Sciatic nerve (tissue), 2 donors: ENCODE measurements around the gene PDE6B. TPM values are rescaled to one million over a fixed set of nuclear protein-coding genes. Genes with fewer than 3 reads are reported as not detected.
"Not testable (repeated sequence)": the region's sequence is repeated elsewhere in the genome, so short reads cannot be mapped to it uniquely, and the experiment has no call there.

ENCODE experiments used
- ATAC-seq: fragments of 200-7000 bp; cut with Tn5 transposase; one replicate; pipeline ENCODE4 v1.9.1; 2020; ENCODE audit warnings: mild to moderate bottlenecking, moderate library complexity
- DNase-seq: peaks from one replicate; pipeline ENCODE4 v3.0.0-alpha.2; 2020; ENCODE audit warnings: low spot score
- intact Hi-C: fragments of 100-400 bp; cut with DNase I; formaldehyde crosslinking; loops from one replicate; pipeline ENCODE4 v1.14.2; 2022
- total RNA-seq: library from RNA; stranded (reverse); fragmentation: NEBNext Ultra II Directional; extraction: Animal tissue kit (Norgen Biotek cat#: 25700); gene quantifications from one replicate; pipeline ENCODE4 v1.2.1, GENCODE V29; 2021
- donor health status: DM: no; HTN: no; CAD: no.
- donor health status: DM: no; HTN: no; CAD: no.

PDE6B gene
- total RNA-seq, 1 donor from 2014 or later: 2.5 TPM

DNA sequence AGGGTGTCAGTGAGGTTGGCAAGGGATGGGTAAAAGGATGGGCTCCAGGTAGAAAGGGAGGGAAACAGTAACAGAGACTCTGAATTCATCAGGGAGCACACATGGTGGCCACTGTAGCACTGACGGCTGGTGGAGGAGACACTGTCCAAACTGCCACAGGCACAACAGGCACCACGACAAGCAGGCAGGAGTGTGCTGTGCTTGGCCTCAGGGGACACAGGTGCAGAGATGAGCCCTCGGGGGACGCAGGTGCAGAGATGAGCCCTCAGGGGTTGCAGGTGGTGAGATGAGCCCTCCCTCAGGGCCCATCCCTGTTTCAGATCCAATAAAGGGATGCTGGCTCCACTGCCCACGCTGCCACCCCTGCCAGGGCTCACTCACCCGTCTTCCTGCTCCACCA, 7.6 kb downstream of the PDE6B start:
- intact Hi-C loops: no loop called here
- ATAC-seq (no peak), DNase-seq (no peak)

DNA sequence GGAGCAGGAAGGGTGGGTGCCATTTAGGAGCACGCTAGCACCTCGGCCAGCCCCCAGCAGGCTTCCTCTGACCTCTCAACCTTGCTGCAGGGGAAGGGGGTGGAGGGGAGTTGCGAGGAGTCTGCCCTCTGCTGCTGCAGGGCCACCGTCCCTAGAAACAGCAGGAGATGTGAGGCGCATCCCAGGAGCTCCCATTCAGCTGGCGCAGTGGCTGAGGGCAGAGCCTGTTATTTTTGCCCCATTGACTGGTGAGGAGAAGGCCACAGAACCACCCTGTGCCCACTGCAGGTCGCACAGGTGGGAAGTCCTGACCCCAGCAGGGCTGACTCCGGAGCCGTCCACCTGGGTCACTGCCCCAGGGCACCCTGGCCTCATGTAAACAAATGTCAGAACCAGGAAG, 8.0 kb downstream of the PDE6B start:
- intact Hi-C loops: no loop called here
- DNase-seq (no peak), ATAC-seq (no peak)

- intact Hi-C loops: no loop called here
- DNase-seq (no peak), ATAC-seq (no peak)
Measured at GRCh38 chr4:633976-634598, 8.7 kb downstream of the PDE6B start.

DNA sequence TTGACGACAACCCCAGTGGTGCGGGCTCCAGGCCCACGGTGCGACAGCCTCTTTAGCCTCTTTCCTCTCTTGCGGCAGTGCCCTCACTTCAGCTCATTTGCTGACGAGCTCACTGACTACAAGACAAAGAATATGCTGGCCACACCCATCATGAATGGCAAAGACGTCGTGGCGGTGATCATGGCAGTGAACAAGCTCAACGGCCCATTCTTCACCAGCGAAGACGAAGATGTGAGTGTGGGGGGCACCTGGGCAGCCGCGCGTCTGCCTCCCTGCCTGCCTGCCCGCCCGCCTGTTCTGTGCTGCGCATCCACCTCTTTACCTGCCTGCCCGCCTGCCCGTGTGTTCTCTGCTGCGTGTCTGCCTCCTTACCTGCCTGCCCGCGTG, 9.2 kb downstream of the PDE6B start:
- intact Hi-C loops: no loop called here
- DNase-seq: no peak
- no peak for ATAC-seq

DNA sequence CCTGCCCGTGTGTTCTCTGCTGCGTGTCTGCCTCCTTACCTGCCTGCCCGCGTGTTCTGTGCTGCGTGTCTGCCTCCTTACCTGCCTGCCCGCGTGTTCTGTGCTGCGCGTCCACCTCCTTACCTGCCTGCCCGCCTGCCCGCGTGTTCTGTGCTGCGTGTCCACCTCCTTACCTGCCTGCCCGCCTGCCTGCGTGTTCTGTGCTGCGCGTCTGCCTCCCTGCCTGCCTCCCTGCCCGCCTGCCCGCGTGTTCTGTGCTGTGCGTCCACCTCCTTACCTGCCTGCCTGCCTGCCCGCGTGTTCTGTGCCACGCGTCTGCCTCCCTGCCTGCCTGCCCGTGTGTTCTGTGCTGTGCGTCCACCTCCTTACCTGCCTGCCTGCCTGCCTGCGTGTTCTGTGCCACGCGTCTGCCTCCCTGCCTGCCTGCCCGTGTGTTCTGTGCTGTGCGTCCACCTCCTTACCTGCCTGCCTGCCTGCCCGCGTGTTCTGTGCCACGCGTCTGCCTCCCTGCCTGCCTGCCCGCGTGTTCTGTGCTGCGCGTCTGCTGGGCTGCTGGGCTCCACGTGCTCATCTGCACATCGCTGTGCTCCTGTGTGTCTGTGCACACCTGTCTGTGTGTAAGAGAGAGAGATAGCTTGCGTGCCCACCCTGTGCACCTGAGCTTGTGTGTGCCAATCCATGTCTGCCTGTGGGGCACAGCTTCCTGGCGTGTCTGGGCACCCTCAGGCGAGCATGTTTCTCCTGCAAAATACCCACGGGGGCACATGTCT, 9.9 kb downstream of the PDE6B start:
- intact Hi-C loops, ATAC-seq, DNase-seq: not testable (repeated sequence)

DNA sequence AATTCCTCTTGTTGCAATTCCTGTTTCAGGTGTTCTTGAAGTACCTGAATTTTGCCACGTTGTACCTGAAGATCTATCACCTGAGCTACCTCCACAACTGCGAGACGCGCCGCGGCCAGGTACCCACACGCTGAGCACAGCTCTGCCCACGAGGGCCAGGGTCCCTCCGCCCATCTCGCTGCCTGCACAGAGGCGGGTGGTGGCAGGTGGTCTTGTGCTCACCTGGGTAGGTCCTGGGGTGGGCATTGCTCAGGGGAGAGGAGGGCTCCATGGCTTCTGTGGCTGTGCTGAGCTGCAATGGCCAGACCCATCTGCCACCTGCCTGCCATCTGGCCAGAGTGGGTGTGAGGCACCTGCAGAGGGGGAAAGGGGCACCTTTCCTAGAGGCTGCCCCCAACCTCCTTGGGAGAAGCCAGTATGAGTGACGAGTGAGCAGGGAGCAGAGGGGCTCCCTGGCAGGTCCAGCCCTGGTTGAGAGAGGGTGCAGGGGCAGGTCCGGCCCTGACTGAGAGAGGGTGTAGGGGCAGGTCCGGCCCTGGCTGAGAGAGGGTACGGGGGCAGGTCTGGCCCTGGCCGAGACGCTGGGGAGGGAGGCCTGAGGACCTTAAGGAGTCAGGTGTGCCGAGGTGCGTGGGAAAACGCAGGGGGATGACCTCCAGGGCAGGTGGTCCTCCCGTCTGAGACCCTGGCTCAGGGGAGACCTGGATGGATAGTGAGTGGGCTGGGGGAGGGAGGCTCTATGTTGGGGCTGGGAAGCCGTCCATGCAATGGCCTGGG, 10.7 kb downstream of the PDE6B start:
- intact Hi-C loops: no loop called here
- ATAC-seq (no peak), DNase-seq (no peak)

- DNase-seq: no peak
Measured at GRCh38 chr4:636628-637159, 11.3 kb downstream of the PDE6B start.

DNA sequence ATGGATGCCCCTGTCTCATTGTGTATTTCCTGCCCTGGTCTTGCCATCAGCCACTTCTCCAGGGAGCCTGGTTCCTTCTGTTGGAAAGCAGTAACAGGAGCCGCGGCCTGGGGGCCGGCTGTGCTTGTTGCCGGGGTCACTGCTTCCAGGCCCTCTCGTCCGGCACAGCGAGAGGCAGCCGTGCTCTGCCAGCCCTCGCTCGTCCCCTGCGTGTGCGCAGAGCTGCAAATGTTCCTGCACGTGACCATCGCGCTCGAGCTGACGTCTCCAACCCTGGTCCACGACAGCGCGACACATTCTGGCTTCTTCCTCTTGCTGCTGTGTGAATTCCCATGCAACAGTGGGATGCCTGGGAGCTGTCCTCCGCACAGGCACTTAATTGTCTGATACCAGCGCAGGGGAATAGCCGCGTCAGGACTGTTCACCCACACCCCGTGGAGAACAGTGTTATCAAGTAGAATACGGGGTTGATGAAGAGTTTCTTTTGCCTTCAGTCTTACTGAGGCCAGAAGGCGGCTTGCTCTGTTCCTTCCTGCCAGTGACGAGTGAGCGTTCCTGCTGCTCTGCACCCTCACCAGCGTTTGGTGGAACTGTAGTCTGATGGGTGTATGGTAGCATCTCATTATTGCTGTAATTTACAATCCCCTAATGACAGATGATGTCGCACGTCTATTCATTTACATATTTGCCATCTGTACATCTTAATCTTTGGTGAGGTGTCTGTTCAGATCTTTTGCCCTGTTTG, 12.3 kb downstream of the PDE6B start:
- intact Hi-C loops: no loop called here
- no peak for DNase-seq
- ATAC-seq: no peak

More at GRCh38 chr4:636628-637159, 11.3 kb downstream of the PDE6B start:
- intact Hi-C loops: no loop called here
- ATAC-seq: no peak

DNA sequence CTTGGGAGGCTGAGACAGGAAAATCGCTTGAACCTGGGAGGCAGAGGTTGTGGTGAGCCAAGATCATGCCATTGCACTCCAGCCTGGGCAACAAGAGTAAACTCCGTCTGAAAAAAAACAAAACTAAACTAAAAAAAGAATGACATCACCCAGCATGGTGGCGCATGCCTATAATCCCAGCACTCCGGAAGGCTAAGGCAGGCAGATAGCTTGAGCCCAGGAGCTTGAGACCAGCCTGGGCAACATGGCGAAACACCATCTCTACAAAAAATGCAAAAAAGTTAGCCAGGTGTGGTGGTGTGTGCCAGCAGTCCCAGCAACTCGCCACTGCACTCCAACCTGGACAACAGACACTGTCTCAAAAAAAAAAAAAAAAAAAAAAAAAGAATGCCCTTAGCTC, 17.0 kb downstream of the PDE6B start:
- DNase-seq, ATAC-seq, intact Hi-C loops: not testable (repeated sequence)

DNA sequence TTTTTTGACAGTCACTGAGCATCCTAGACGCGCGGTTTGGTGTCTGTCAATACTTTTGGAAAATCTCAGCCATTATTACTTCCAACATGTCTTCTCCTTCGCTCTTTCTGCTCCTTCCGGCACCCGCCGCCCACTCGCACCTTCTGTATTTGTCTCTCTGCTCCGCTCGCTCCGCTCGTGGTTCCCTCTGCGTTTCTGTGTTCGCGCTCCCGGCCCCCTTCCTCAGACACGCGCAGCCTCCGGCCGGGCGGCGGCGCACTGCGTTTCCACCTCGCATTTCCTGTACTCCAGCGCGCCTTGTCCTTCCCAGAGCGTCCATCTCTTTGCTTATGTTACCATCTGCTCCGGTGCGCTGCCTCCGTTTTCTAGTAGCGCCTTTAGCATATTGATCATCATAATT, 21.1 kb downstream of the PDE6B start:
- intact Hi-C loops: no loop called here
- ATAC-seq (no peak), DNase-seq (no peak)

DNA sequence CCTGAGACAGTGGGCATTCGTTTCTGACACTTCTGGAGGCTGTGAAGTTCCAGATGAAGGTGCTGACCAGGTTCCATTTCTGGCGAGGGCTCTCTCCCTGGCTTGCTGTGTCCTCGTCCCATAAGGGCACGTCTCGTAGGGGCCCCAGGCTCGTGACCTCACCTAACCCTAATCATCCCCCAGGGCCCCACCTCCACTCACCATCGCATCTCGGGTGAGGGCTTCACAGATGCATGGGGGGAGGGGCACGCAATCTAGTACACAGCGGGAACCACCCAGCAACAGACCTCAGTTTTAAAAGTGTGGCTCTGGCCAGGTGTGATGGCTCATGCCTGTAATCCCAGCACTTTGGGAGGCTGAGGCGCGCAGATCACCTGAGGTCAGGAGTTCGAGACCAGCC, 22.1 kb downstream of the PDE6B start:
- no peak for DNase-seq
- intact Hi-C loops: no loop called here
- ATAC-seq: no peak

DNA sequence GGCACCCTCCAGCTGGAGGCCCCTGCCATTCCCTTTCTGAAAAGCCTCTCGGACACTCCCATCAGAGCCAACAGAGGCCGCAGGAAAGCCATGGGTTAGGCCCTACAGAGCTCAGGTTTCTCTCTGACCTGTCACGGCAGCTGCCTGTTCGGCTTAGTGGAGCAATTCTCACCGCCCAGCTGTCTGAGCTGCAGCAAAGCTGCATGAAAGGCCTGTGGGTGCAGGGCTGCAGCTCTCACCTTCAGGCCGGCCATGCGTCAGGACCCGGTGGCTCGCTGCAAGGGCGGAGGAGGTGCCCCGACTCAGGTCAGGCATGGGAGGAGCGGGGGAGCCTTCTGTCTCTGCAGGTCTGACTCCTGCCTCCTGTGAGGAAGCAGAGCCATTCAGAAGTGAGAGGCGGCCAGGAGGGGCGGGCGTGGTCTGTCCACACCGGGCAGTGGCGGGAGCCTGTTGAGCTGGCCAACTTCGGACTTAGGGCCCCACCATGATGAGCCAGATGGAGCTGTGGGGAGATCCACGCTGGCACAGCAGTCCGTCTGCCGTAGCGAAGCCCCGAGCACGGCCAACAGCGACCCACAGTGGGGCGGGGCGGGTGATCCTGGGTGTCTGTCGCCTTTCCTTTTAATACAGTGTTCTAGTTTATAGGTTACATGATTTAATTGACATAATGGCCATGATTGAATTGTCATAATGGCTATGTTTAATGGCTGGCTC, 23.4 kb downstream of the PDE6B start:
- no peak for ATAC-seq
- intact Hi-C loops: no loop called here
- DNase-seq: no peak

DNA sequence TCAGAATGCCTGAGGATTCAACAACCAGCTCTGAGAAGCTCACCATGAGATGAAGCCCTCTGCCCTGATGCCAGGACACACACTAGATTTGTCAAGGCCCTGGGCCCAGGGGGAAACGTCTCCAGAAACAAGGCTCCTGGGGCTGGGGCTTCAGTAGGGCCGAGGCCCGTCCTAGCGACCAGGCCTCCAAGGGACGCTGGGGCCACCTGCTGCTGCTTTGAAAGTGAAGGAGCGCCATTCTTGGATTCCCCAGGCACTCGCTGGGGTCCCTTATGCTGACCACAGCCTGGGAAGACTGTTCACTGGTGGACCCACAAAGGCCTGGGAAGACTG, 23.9 kb downstream of the PDE6B start:
- DNase-seq (no peak), ATAC-seq (no peak)

GRCh38 chr4:649751-650310, 24.5 kb downstream of the PDE6B start:
- intact Hi-C loops: no loop called here
- DNase-seq: no peak
- ATAC-seq: no peak

More for the DNA sequence above, 23.9 kb downstream of the PDE6B start:
- intact Hi-C loops: no loop called here

DNA sequence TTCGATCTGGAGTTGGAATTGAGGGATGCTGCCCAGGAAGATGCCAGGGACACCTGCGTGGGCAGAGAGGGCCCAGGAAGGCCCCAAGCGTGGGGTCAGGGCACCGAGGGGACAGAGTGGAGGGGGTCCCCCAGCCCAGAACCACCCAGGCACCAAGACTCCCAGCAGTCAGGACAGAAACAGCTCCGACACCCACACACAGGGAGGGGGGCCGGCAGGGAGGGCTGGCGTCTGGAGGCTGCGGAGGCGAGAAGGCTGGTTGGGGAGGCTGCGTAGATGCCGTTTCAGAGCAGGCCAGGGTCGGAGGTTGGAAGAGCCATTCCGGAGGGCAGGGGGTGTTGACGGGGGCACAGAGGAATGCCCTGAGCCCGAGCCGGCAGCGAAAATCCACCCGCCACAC, 25.1 kb downstream of the PDE6B start:
- intact Hi-C loops: no loop called here
- ATAC-seq: no peak
- no peak for DNase-seq

- DNase-seq (no peak), ATAC-seq (no peak)
- intact Hi-C loops: no loop called here
Measured at GRCh38 chr4:650951-651883, 25.8 kb downstream of the PDE6B start.

- intact Hi-C loops: no loop called here
- ATAC-seq: no peak
- DNase-seq: no peak
Measured at GRCh38 chr4:651884-652642, 26.7 kb downstream of the PDE6B start.
